ENCODE measurements around the gene CAPN3.

CAPN3 gene

GRCh38 chr15:42401544-42402454 lies 42.5 kb downstream of the CAPN3 start:
- DNase-seq = no peak

- DNase-seq = no peak
Observed at GRCh38 chr15:42402455-42403205, 43.3 kb downstream of the CAPN3 start.

GRCh38 chr15:42403389-42403788 lies 44.1 kb downstream of the CAPN3 start:
- no peak for DNase-seq

GRCh38 chr15:42404461-42405235 lies 45.3 kb downstream of the CAPN3 start:
- DNase-seq = no peak

- no peak for DNase-seq
Observed at GRCh38 chr15:42405863-42406482, 46.7 kb downstream of the CAPN3 start.

GRCh38 chr15:42408178-42408577 lies 48.9 kb downstream of the CAPN3 start:
- DNase-seq = no peak

- DNase-seq = no peak
Observed at GRCh38 chr15:42409011-42409410, 49.7 kb downstream of the CAPN3 start.

GRCh38 chr15:42411884-42412283 lies 52.6 kb downstream of the CAPN3 start:
- DNase-seq = no peak

- DNase-seq = no peak
Observed at GRCh38 chr15:42413920-42414319, 54.6 kb downstream of the CAPN3 start.

GRCh38 chr15:42419369-42419768 lies 60.1 kb downstream of the CAPN3 start:
- no peak for DNase-seq

GRCh38 chr15:42421376-42421775 lies 62.1 kb downstream of the CAPN3 start:
- DNase-seq = no peak

- DNase-seq = no peak
Observed at GRCh38 chr15:42427429-42428223, 68.3 kb downstream of the CAPN3 start.

GRCh38 chr15:42444415-42445063 lies 85.2 kb downstream of the CAPN3 start:
- DNase-seq = no peak

GRCh38 chr15:42445551-42445950 lies 86.2 kb downstream of the CAPN3 start:
- DNase-seq = no peak

GRCh38 chr15:42447599-42447998 lies 88.3 kb downstream of the CAPN3 start:
- DNase-seq = no peak

- DNase-seq = no peak
Observed at GRCh38 chr15:42448281-42448680, 89.0 kb downstream of the CAPN3 start.

GRCh38 chr15:42449770-42450424 lies 90.6 kb downstream of the CAPN3 start:
- DNase-seq = no peak

GRCh38 chr15:42450425-42450790 lies 91.1 kb downstream of the CAPN3 start:
- no peak for DNase-seq

- DNase-seq = no peak
Observed at GRCh38 chr15:42453826-42454225, 94.5 kb downstream of the CAPN3 start.

- no peak for DNase-seq
Observed at GRCh38 chr15:42456531-42456930, 97.2 kb downstream of the CAPN3 start.

GRCh38 chr15:42456971-42457370 lies 97.7 kb downstream of the CAPN3 start:
- DNase-seq = no peak
